ENCODE measurements around the gene BCKDK.
A peak's percentile ranks its signal among the peaks of the same experiment; 100 is the strongest.
"Not testable (repeated sequence)": the region's sequence is repeated elsewhere in the genome, so short reads cannot be mapped to it uniquely, and the experiment has no call there.

BCKDK gene

GRCh38 chr16:31094424-31095120 lies 13.6 kb upstream of the BCKDK start, which contains the start of gene VKORC1:
TSS of gene VKORC1 (minus strand) at chr16:31094797. CDS start at chr16:31094729, 68 bp downstream.
- CTCF ChIA-PET = interaction anchor here (0.7 to 2.2 kb wide), 11 partner anchors 19 to 159 kb away, joined by 3 to 8 read pairs (median 3); partner anchors contain the start of genes HSD3B7, ZNF646 and ZNF668

GRCh38 chr16:31099860-31100638 lies 8.1 kb upstream of the BCKDK start:
- H3K9me3 ChIP-seq (ENCODE audit: control extremely low read depth in 1 of 5, control insufficient read depth in 4 of 5, insufficient read depth in 2 of 5, low read depth in 1 of 5, low read length in 4 of 5) = peaks cover 0 to 5% (median 0%) of the 10 kb centered on the region in 5 experiments
- H3K4me1 ChIP-seq (ENCODE audit: control extremely low read depth in 1 of 4, control insufficient read depth in 4 of 4, insufficient read depth in 4 of 4, low read length in 3 of 4) = peaks cover 3 to 8% (median 6%) of the 10 kb centered on the region in 4 experiments
- no peak overlapping the region for H3K27ac ChIP-seq (ENCODE audit: insufficient read depth in 1 of 2, low read depth in 1 of 2, low read length in 2 of 2, poor library complexity in 1 of 2, severe bottlenecking in 2 of 2)
- no peaks in the 10 kb centered on the region for H3K36me3 ChIP-seq (ENCODE audit: control insufficient read depth in 4 of 4, insufficient read depth in 4 of 4, low read length in 3 of 4)
- ChIA-PET POLR2A (no interaction called here), CTCF (interaction anchor here (0.7 to 3.9 kb wide), 10 partner anchors 12 to 114 kb away, joined by 3 to 16 read pairs (median 3); partner anchors contain the start of genes ZNF646 and ZNF668)
- no peaks in the 10 kb centered on the region for H3K27me3 ChIP-seq (replicated peaks in 2 of 5; ENCODE audit: control insufficient read depth in 4 of 5, insufficient read depth in 5 of 5, low read length in 4 of 5)
- H3K4me3 ChIP-seq (ENCODE audit: control insufficient read depth in 1 of 7, extremely low read depth in 1 of 7, insufficient read depth in 4 of 7, low read depth in 2 of 7, low read length in 6 of 7) = no peak overlapping the region
- DNase-seq = no peak
- 84% methylated on average over 4 of the region's 4 CpGs for WGBS (ENCODE audit: insufficient coverage)

More at GRCh38 chr16:31094424-31095120, 13.6 kb upstream of the BCKDK start, which contains the start of gene VKORC1:
- POLR2A ChIA-PET = interaction anchor here (0.7 to 1.4 kb wide), 2 partner anchors 20 to 23 kb away, joined by 4 to 5 read pairs; partner anchors contain the start of genes KAT8, ZNF646 and ZNF668
- H3K4me3 ChIP-seq (ENCODE audit: control insufficient read depth in 1 of 7, extremely low read depth in 1 of 7, insufficient read depth in 4 of 7, low read depth in 2 of 7, low read length in 6 of 7) = peak within 1 kb of the TSS; percentile 77 to 97 (median 84)
- peaks cover 0 to 16% (median 13%) of the 10 kb centered on the region in 4 experiments for H3K36me3 ChIP-seq (ENCODE audit: control insufficient read depth in 4 of 4, insufficient read depth in 4 of 4, low read length in 3 of 4)
- H3K9me3 ChIP-seq (ENCODE audit: control extremely low read depth in 1 of 5, control insufficient read depth in 4 of 5, insufficient read depth in 2 of 5, low read depth in 1 of 5, low read length in 4 of 5) = no peaks in the 10 kb centered on the region
- peaks cover 3 to 21% (median 19%) of the 10 kb centered on the region in 4 experiments for H3K4me1 ChIP-seq (ENCODE audit: control extremely low read depth in 1 of 4, control insufficient read depth in 4 of 4, insufficient read depth in 4 of 4, low read length in 3 of 4)
- WGBS (ENCODE audit: insufficient coverage) = under 1% methylated on average over 56 of the region's 69 CpGs
- peak within 1 kb of the TSS in 1 of 2 experiments; percentile 73 for H3K27ac ChIP-seq (ENCODE audit: insufficient read depth in 1 of 2, low read depth in 1 of 2, low read length in 2 of 2, poor library complexity in 1 of 2, severe bottlenecking in 2 of 2)
- peak; percentile 94 to 96 (median 96) for DNase-seq
- no peaks in the 10 kb centered on the region for H3K27me3 ChIP-seq (replicated peaks in 2 of 5; ENCODE audit: control insufficient read depth in 4 of 5, insufficient read depth in 5 of 5, low read length in 4 of 5)

GRCh38 chr16:31100876-31101641 lies 7.1 kb upstream of the BCKDK start:
- H3K27ac ChIP-seq (ENCODE audit: insufficient read depth in 1 of 2, low read depth in 1 of 2, low read length in 2 of 2, poor library complexity in 1 of 2, severe bottlenecking in 2 of 2); H3K36me3 ChIP-seq (ENCODE audit: control insufficient read depth in 4 of 4, insufficient read depth in 4 of 4, low read length in 3 of 4); H3K4me1 ChIP-seq (ENCODE audit: control extremely low read depth in 1 of 4, control insufficient read depth in 4 of 4, insufficient read depth in 4 of 4, low read length in 3 of 4); H3K9me3 ChIP-seq (ENCODE audit: control extremely low read depth in 1 of 5, control insufficient read depth in 4 of 5, insufficient read depth in 2 of 5, low read depth in 1 of 5, low read length in 4 of 5); H3K27me3 ChIP-seq (replicated peaks in 2 of 5; ENCODE audit: control insufficient read depth in 4 of 5, insufficient read depth in 5 of 5, low read length in 4 of 5); DNase-seq; H3K4me3 ChIP-seq (ENCODE audit: control insufficient read depth in 1 of 7, extremely low read depth in 1 of 7, insufficient read depth in 4 of 7, low read depth in 2 of 7, low read length in 6 of 7); POLR2A ChIA-PET: not testable (repeated sequence)
- CTCF ChIA-PET = interaction anchor here (0.9 to 3.9 kb wide), 10 partner anchors 9 to 142 kb away, joined by 3 to 16 read pairs (median 4); partner anchors contain the start of genes ZNF646 and ZNF668
- 97% methylated on average over 10 of the region's 13 CpGs for WGBS (ENCODE audit: insufficient coverage)

GRCh38 chr16:31105677-31106213 lies 2.4 kb upstream of the BCKDK start:
- Histone ChIP-seq H3K27me3 (replicated peaks in 2 of 5; ENCODE audit: control insufficient read depth in 4 of 5, insufficient read depth in 5 of 5, low read length in 4 of 5) (no peaks in the 10 kb centered on the region), H3K4me3 (ENCODE audit: control insufficient read depth in 1 of 7, extremely low read depth in 1 of 7, insufficient read depth in 4 of 7, low read depth in 2 of 7, low read length in 6 of 7) (peak overlapping the region in 3 of 7 experiments; percentile 16 to 32 (median 32)), H3K9me3 (ENCODE audit: control extremely low read depth in 1 of 5, control insufficient read depth in 4 of 5, insufficient read depth in 2 of 5, low read depth in 1 of 5, low read length in 4 of 5) (no peaks in the 10 kb centered on the region), H3K4me1 (ENCODE audit: control extremely low read depth in 1 of 4, control insufficient read depth in 4 of 4, insufficient read depth in 4 of 4, low read length in 3 of 4) (peaks cover 2 to 21% (median 18%) of the 10 kb centered on the region in 4 experiments), H3K36me3 (ENCODE audit: control insufficient read depth in 4 of 4, insufficient read depth in 4 of 4, low read length in 3 of 4) (peaks cover under 1 to 15% (median 11%) of the 10 kb centered on the region in 4 experiments), H3K27ac (ENCODE audit: insufficient read depth in 1 of 2, low read depth in 1 of 2, low read length in 2 of 2, poor library complexity in 1 of 2, severe bottlenecking in 2 of 2) (no peak overlapping the region)
- DNase-seq = peak; percentile 88 to 92 (median 90)
- CTCF ChIA-PET = no interaction called here
- 0% methylated on average over 21 of the region's 33 CpGs for WGBS (ENCODE audit: insufficient coverage)
- POLR2A ChIA-PET = no interaction called here

GRCh38 chr16:31106509-31107464 lies 1.4 kb upstream of the BCKDK start:
- Histone ChIP-seq H3K27ac (ENCODE audit: insufficient read depth in 1 of 2, low read depth in 1 of 2, low read length in 2 of 2, poor library complexity in 1 of 2, severe bottlenecking in 2 of 2) (no peak overlapping the region), H3K4me3 (ENCODE audit: control insufficient read depth in 1 of 7, extremely low read depth in 1 of 7, insufficient read depth in 4 of 7, low read depth in 2 of 7, low read length in 6 of 7) (no peak overlapping the region), H3K9me3 (ENCODE audit: control extremely low read depth in 1 of 5, control insufficient read depth in 4 of 5, insufficient read depth in 2 of 5, low read depth in 1 of 5, low read length in 4 of 5) (no peaks in the 10 kb centered on the region), H3K36me3 (ENCODE audit: control insufficient read depth in 4 of 4, insufficient read depth in 4 of 4, low read length in 3 of 4) (peaks cover 8 to 25% (median 21%) of the 10 kb centered on the region in 4 experiments), H3K27me3 (replicated peaks in 2 of 5; ENCODE audit: control insufficient read depth in 4 of 5, insufficient read depth in 5 of 5, low read length in 4 of 5) (no peaks in the 10 kb centered on the region), H3K4me1 (ENCODE audit: control extremely low read depth in 1 of 4, control insufficient read depth in 4 of 4, insufficient read depth in 4 of 4, low read length in 3 of 4) (peaks cover 2 to 21% (median 18%) of the 10 kb centered on the region in 4 experiments)
- ChIA-PET CTCF (interaction anchor here (1.1 to 1.4 kb wide), 2 partner anchors 16 to 36 kb away, joined by 3 to 4 read pairs; no protein-coding TSS in a partner anchor), POLR2A (no interaction called here)
- WGBS (ENCODE audit: insufficient coverage) = 91% methylated on average over 19 of the region's 28 CpGs
- no peak for DNase-seq
